Endodermal cell (in vitro differentiated cells): ENCODE measurements around the gene ITGA2B. TPM values are rescaled to one million over a fixed set of nuclear protein-coding genes. Genes with fewer than 3 reads are reported as not detected.

Source experiments
- DNase-seq: peaks from one replicate; pipeline ENCODE4 v3.0.0-alpha.2; 2017
- H3K27ac ChIP-seq: 2 replicates; pipeline ENCODE4 v1.5.1; 2013; ENCODE audit warnings: mild to moderate bottlenecking, low read depth, low read length, moderate library complexity
- H3K27me3 ChIP-seq: 2 replicates; pipeline ENCODE4 v1.6.1; 2013; ENCODE audit warnings: mild to moderate bottlenecking, low read length, moderate library complexity; ENCODE audit not compliant: insufficient read depth, control insufficient read depth, poor library complexity, severe bottlenecking
- H3K36me3 ChIP-seq: 2 replicates; pipeline ENCODE4 v1.7.0; 2013; ENCODE audit warnings: mild to moderate bottlenecking, low read length, moderate library complexity; ENCODE audit not compliant: control insufficient read depth, insufficient read depth
- H3K4me1 ChIP-seq: one replicate; pipeline ENCODE4 v1.7.0; 2013; ENCODE audit warnings: low read length; ENCODE audit not compliant: control insufficient read depth, insufficient read depth
- H3K4me3 ChIP-seq: 2 replicates; pipeline ENCODE4 v1.5.1; 2013; ENCODE audit warnings: mild to moderate bottlenecking, low read length, moderate library complexity
- H3K9ac ChIP-seq: 2 replicates; pipeline ENCODE4 v1.6.1; 2013; ENCODE audit warnings: mild to moderate bottlenecking, low read length, moderate library complexity; ENCODE audit not compliant: poor library complexity, severe bottlenecking; ENCODE audit errors: extremely low read depth
- H3K9me3 ChIP-seq: 2 replicates; pipeline ENCODE4 v1.6.1; 2013; ENCODE audit warnings: mild to moderate bottlenecking, low read length, moderate library complexity; ENCODE audit not compliant: control insufficient read depth
- H3K27ac Mint-ChIP-seq: 2 replicates; pipeline ENCODE4 v1.8.0; 2020; ENCODE audit warnings: mixed read lengths
- H3K27me3 Mint-ChIP-seq: 2 replicates; pipeline ENCODE4 v1.8.0; 2021; ENCODE audit warnings: mild to moderate bottlenecking, mixed read lengths; ENCODE audit not compliant: insufficient read depth
- H3K36me3 Mint-ChIP-seq: 2 replicates; pipeline ENCODE4 v1.8.0; 2020; ENCODE audit warnings: low read depth, mixed read lengths
- H3K4me1 Mint-ChIP-seq: 2 replicates; pipeline ENCODE4 v1.8.0; 2020; ENCODE audit warnings: mixed read lengths
- H3K4me3 Mint-ChIP-seq: 2 replicates; pipeline ENCODE4 v1.8.0; 2020; ENCODE audit warnings: mild to moderate bottlenecking, moderate library complexity, mixed read lengths
- H3K9me3 Mint-ChIP-seq: 2 replicates; pipeline ENCODE4 v1.8.0; 2020; ENCODE audit warnings: mild to moderate bottlenecking, mixed read lengths
- WGBS, 2 experiments: methylation state at CpG; one replicate each; pipeline versions ENCODE4 v1.1.5 to v1.1.7; 2013; ENCODE audit warnings: missing lambda C conversion rate in 2 of 2, mixed read lengths in 1 of 2; ENCODE audit not compliant: insufficient coverage in 1 of 2, insufficient read length in 1 of 2; 5-methylcytosine and 5-hydroxymethylcytosine counted together
- total RNA-seq, 2 donors: library from RNA; stranded (reverse); fragmentation: NEBNext Ultra II Directional in 1 of 2; extraction: Animal tissue kit (Norgen Biotek cat#: 25700) in 1 of 2; gene quantifications; 2 replicates in 1 of 2; 3 replicates in 1 of 2; pipeline ENCODE4 v1.2.1, GENCODE V29; 2021
- TF ChIP-seq, protein P1 (sequence below): fragments of 200-600 bp; sonication (generic); conservative IDR thresholded peaks from 2 replicates; pipeline ENCODE4 v1.5.0; 2021; ENCODE audit warnings: antibody characterized with exemption, mild to moderate bottlenecking

The ITGA2B gene
- total RNA-seq, 2 donors from 2014 or later, result 5.2 to 8.5 TPM

- Mint-ChIP-seq H3K27me3 (no peaks in the 10 kb centered on the region), H3K9me3 (no peaks in the 10 kb centered on the region), H3K4me1 (no peaks in the 10 kb centered on the region), H3K4me3 (no peak overlapping the region), H3K36me3 (peaks cover 52% of the 10 kb centered on the region), H3K27ac (no peak overlapping the region)
- no peaks in the 10 kb centered on the region for H3K9me3 ChIP-seq
- TF ChIP-seq, protein P1, sequence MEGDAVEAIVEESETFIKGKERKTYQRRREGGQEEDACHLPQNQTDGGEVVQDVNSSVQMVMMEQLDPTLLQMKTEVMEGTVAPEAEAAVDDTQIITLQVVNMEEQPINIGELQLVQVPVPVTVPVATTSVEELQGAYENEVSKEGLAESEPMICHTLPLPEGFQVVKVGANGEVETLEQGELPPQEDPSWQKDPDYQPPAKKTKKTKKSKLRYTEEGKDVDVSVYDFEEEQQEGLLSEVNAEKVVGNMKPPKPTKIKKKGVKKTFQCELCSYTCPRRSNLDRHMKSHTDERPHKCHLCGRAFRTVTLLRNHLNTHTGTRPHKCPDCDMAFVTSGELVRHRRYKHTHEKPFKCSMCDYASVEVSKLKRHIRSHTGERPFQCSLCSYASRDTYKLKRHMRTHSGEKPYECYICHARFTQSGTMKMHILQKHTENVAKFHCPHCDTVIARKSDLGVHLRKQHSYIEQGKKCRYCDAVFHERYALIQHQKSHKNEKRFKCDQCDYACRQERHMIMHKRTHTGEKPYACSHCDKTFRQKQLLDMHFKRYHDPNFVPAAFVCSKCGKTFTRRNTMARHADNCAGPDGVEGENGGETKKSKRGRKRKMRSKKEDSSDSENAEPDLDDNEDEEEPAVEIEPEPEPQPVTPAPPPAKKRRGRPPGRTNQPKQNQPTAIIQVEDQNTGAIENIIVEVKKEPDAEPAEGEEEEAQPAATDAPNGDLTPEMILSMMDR, result no peak
- 95 to 100% methylated on average over 2 of the region's 2 CpGs for WGBS, 2 experiments
- H3K36me3 ChIP-seq, result peaks cover 72% of the 10 kb centered on the region
- no peak overlapping the region for H3K9ac ChIP-seq
- no peak overlapping the region for H3K4me3 ChIP-seq
- H3K27me3 ChIP-seq, result no peaks in the 10 kb centered on the region
- H3K4me1 ChIP-seq, result no peaks in the 10 kb centered on the region
- DNase-seq, result no peak
- H3K27ac ChIP-seq, result no peak overlapping the region
Measured at GRCh38 chr17:44417553-44417952, 28.1 kb upstream of the ITGA2B start.

DNA sequence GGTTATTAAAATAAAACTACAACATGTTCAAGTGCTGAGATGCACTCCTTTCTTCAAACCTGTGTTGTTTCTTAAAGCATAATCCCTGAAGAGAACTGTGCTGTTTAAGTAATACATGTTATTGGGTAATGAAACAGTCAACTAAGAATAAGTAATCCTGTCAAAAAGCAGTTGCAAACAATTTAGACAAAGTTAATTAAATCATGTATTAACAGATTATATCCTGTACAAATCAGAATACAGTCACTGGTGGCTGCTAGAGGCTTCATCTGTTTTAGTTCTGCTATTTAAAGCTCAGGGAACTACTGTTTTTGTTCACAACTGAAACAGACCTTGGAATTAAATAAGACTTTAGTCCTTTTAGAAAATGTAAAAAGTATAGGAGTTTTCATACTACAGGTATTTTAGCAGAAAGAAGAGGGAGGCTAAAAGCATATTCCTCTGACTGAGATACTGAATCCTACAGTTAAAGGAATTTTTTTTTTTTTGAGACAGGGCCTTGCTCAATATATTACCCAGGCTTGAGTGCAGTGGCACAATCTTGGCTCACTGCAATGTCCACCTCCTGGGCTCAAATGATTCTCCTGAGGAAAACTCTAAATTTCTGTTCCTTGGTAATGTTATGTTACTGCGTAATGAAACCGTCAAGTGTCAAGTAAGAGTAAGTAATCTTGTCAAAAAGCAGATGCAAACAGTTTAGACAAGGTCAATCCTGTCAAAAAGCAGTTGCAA, 27.3 kb upstream of the ITGA2B start:
- Histone ChIP-seq H3K27ac (no peak overlapping the region), H3K36me3 (peaks cover 66% of the 10 kb centered on the region), H3K4me3 (no peak overlapping the region), H3K9ac (no peak overlapping the region), H3K9me3 (no peaks in the 10 kb centered on the region), H3K27me3 (no peaks in the 10 kb centered on the region), H3K4me1 (no peaks in the 10 kb centered on the region)
- Mint-ChIP-seq H3K27ac (no peak overlapping the region), H3K36me3 (peaks cover 52% of the 10 kb centered on the region), H3K27me3 (no peaks in the 10 kb centered on the region), H3K9me3 (no peaks in the 10 kb centered on the region), H3K4me3 (no peak overlapping the region), H3K4me1 (no peaks in the 10 kb centered on the region)
- no peak for DNase-seq
- TF ChIP-seq, protein P1, result no peak
- 96 to 100% methylated on average over 2 of the region's 2 CpGs for WGBS, 2 experiments

GRCh38 chr17:44414394-44415155, 25.1 kb upstream of the ITGA2B start:
- peaks cover 54% of the 10 kb centered on the region for H3K36me3 ChIP-seq
- no peaks in the 10 kb centered on the region for H3K9me3 ChIP-seq
- H3K27ac ChIP-seq, result no peak overlapping the region
- no peaks in the 10 kb centered on the region for H3K4me1 ChIP-seq
- H3K9ac ChIP-seq, result no peak overlapping the region
- Mint-ChIP-seq H3K9me3 (no peaks in the 10 kb centered on the region), H3K36me3 (peaks cover 48% of the 10 kb centered on the region), H3K4me3 (no peak overlapping the region), H3K27ac (no peak overlapping the region), H3K4me1 (no peaks in the 10 kb centered on the region), H3K27me3 (no peaks in the 10 kb centered on the region)
- no peak for DNase-seq
- TF ChIP-seq, protein P1, result no peak
- no peak overlapping the region for H3K4me3 ChIP-seq
- WGBS, 2 experiments, result 100% methylated on average over 1 of the region's 1 CpG; no CpG with 5 or more reads in 1 of the 2 experiments
- no peaks in the 10 kb centered on the region for H3K27me3 ChIP-seq
